ENCODE data around the gene SPTBN5.

DNA sequence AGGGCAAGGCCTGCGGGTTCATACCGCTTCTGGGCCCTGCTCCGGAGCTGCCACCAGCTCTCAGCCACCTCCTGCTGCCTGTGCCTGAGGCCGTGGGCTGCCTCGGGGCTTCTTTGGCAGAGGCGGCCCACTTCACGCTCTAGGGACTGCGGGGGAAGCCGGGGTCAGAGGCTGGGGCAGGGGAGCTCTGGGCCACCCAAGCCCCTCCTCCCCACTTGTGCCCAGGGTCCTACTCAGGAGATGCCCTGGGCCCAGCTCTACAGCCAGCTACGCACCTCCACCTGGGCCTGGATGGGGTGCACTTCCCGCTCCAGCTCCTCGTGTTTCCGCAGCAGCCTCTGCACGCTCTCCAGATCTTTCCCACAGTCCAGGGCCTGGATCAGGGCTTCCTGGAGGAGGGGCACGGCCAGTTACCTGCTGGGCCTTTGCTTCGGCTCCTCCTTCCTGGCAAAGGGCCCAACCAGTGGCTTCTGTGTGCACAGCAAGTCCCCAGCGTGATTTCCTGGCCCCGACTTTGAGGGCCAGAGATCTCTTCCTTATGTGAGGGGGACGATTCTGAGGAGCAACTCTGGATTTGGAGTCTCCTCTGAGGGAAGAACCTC lies 31.2 kb downstream of the SPTBN5 start:
- TF ChIP-seq, protein P1, sequence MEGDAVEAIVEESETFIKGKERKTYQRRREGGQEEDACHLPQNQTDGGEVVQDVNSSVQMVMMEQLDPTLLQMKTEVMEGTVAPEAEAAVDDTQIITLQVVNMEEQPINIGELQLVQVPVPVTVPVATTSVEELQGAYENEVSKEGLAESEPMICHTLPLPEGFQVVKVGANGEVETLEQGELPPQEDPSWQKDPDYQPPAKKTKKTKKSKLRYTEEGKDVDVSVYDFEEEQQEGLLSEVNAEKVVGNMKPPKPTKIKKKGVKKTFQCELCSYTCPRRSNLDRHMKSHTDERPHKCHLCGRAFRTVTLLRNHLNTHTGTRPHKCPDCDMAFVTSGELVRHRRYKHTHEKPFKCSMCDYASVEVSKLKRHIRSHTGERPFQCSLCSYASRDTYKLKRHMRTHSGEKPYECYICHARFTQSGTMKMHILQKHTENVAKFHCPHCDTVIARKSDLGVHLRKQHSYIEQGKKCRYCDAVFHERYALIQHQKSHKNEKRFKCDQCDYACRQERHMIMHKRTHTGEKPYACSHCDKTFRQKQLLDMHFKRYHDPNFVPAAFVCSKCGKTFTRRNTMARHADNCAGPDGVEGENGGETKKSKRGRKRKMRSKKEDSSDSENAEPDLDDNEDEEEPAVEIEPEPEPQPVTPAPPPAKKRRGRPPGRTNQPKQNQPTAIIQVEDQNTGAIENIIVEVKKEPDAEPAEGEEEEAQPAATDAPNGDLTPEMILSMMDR (IDR thresholded peaks at IDR 0.05; ENCODE audit: low read depth, low read length, poor library complexity, severe bottlenecking) = no peak
- no peak for TF ChIP-seq EZH2phosphoT487 (IDR thresholded peaks at IDR 0.05; ENCODE audit: borderline replicate concordance, low read length)

Measured in DOHH2 (cell line).